ENCODE data around the gene CLEC16A.

DNA sequence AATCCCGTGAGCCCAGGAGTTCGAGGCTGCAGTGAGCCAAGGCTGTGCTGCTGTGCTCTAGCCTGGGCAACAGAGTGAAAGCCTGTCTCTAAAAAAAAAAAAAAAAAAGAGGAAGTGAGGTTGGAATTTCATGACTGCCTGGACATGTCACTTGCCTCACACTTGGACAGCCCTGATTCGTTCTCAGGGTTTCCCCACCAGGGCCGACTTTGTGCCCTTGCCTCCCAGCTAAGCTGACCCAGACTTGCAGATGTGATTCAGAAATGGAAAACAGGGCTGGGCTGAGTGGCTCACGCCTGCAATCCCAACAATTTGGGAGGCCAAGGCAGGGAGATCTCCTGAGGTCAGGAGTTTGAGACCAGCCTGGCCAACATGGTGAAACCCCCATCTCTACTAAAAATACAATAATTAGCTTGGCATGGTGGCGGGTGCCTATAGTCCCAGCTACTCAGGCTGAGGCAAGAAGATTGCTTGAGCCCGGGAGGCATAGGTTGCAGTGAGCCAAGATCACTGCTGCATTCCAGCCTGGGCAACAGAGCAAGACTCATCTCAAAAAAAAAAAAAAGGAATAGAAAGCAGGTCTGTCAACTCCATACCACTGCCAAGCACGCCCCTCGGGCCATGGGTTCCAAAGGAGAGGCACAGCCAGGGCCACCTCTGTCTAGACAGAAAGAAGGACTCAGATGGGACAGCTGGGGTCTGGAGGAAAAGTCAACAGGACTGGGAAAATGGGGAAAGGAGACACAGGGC, 264.7 kb downstream of the CLEC16A start:
- TF ChIP-seq, protein P1, sequence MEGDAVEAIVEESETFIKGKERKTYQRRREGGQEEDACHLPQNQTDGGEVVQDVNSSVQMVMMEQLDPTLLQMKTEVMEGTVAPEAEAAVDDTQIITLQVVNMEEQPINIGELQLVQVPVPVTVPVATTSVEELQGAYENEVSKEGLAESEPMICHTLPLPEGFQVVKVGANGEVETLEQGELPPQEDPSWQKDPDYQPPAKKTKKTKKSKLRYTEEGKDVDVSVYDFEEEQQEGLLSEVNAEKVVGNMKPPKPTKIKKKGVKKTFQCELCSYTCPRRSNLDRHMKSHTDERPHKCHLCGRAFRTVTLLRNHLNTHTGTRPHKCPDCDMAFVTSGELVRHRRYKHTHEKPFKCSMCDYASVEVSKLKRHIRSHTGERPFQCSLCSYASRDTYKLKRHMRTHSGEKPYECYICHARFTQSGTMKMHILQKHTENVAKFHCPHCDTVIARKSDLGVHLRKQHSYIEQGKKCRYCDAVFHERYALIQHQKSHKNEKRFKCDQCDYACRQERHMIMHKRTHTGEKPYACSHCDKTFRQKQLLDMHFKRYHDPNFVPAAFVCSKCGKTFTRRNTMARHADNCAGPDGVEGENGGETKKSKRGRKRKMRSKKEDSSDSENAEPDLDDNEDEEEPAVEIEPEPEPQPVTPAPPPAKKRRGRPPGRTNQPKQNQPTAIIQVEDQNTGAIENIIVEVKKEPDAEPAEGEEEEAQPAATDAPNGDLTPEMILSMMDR (IDR thresholded peaks at IDR 0.05): no peak
- TF ChIP-seq POLR2A (IDR thresholded peaks at IDR 0.05): no peak
